K562 (cell line): Measurements from ENCODE around the gene SGMS1. TPM values are rescaled to one million over a fixed set of nuclear protein-coding genes. Genes with fewer than 3 reads are reported as not detected.

Source experiments
- ATF3 ChIP-seq, 2 experiments: fragments of 450-650 bp in 1 of 2; sonication (generic) in 1 of 2; formaldehyde crosslinking in 1 of 2; IDR thresholded peaks in 1 of 2; conservative IDR thresholded peaks in 1 of 2; 2 replicates each; pipeline versions ENCODE4 v1.6.1 to v1.8.1; 2016 to 2023; ENCODE audit warnings: mild to moderate bottlenecking in 2 of 2, moderate library complexity in 2 of 2, inconsistent platforms in 1 of 2, missing genetic modification reagents in 1 of 2
- CC2D1A ChIP-seq: fragments of 450-650 bp; IDR thresholded peaks from 2 replicates; pipeline ENCODE4 v1.6.1; 2017; ENCODE audit warnings: mild to moderate bottlenecking
- CXXC5 ChIP-seq: fragments of 250-450 bp; sonication (Bioruptor Pico); IDR thresholded peaks from 2 replicates; pipeline ENCODE4 v1.8.0; 2022; ENCODE audit warnings: inconsistent platforms, mild to moderate bottlenecking, moderate library complexity
- DMBX1 ChIP-seq: fragments of 250-450 bp; sonication (Bioruptor Pico); IDR thresholded peaks from 2 replicates; pipeline ENCODE4 v1.8.0; 2022; ENCODE audit warnings: inconsistent platforms, mild to moderate bottlenecking, moderate library complexity, borderline replicate concordance
- FIP1L1 ChIP-seq: fragments of 200-400 bp; formaldehyde crosslinking; IDR thresholded peaks from 2 replicates; pipeline ENCODE4 v1.6.1; 2018; ENCODE audit warnings: mild to moderate bottlenecking, low read depth, low read length; ENCODE audit not compliant: poor library complexity, severe bottlenecking
- NEUROD1 ChIP-seq: fragments of 150-350 bp; IDR thresholded peaks from 2 replicates; pipeline ENCODE4 v1.6.1; 2014; ENCODE audit warnings: borderline replicate concordance, low read length, low read depth; ENCODE audit not compliant: partially characterized antibody
- POLR2A ChIP-seq: fragments of 450-650 bp; conservative IDR thresholded peaks from 2 replicates; pipeline ENCODE4 v1.6.1; 2016
- SMARCA4 ChIP-seq: fragments of 450-650 bp; IDR thresholded peaks from 2 replicates; pipeline ENCODE4 v1.6.1; 2016
- WHSC1 ChIP-seq: IDR thresholded peaks from one replicate; pipeline ENCODE4 v1.6.1; 2012; ENCODE audit warnings: low read length, control low read depth, inconsistent platforms
- ZNF311 ChIP-seq: fragments of 250-450 bp; sonication (Bioruptor Pico); IDR thresholded peaks from 2 replicates; pipeline ENCODE4 v1.4.0; 2020; ENCODE audit warnings: mild to moderate bottlenecking, moderate library complexity
- ZNF41 ChIP-seq: fragments of 250-450 bp; sonication (Bioruptor Pico); conservative IDR thresholded peaks from 2 replicates; pipeline ENCODE4 v1.4.0; 2020; ENCODE audit warnings: mild to moderate bottlenecking
- polyA plus RNA-seq, 8 experiments: library from polyadenylated mRNA; depleted of rRNA in 4 of 8; stranded (reverse) in 5 of 8; unstranded in 3 of 8; fragments of >200 nt; fragmentation: Nextera tagmentation in 2 of 8; fragmentation: Illumina TruSeq in 1 of 8; extraction: Ambion mirVana in 2 of 8; extraction: Trizol in 1 of 8; gene quantifications; 2 replicates each; pipeline versions ENCODE4 v1.2.1 to v1.2.3, GENCODE V29; 2011 to 2014; ENCODE audit warnings: inconsistent platforms in 1 of 8, missing spikeins in 1 of 8
- total RNA-seq, 7 experiments: library from RNA; depleted of rRNA in 6 of 7; stranded (reverse); fragments of >200 nt in 6 of 7; fragmentation: Illumina TruSeq in 2 of 7; extraction: Trizol in 2 of 7; gene quantifications; 2 replicates each; pipeline versions ENCODE4 v1.2.1 to v1.2.3, GENCODE V29; 2011 to 2021; ENCODE audit warnings: low replicate concordance in 1 of 7
- TF ChIP-seq, protein P1 (sequence below): fragments of 450-650 bp; IDR thresholded peaks from 2 replicates; pipeline ENCODE4 v1.6.1; 2017; ENCODE audit warnings: antibody characterized with exemption
- TF ChIP-seq, protein P2 (sequence below): fragments of 450-650 bp; IDR thresholded peaks from 2 replicates; pipeline ENCODE4 v1.6.1; 2016
- TF ChIP-seq, protein P3 (sequence below): fragments of 200-800 bp; sonication (Bioruptor generic); IDR thresholded peaks from 2 replicates; pipeline ENCODE4 v1.6.1; 2016; ENCODE audit warnings: missing genetic modification characterization, missing compliant biosample characterization
- TF ChIP-seq, protein P4 (sequence below), 2 experiments: fragments of 250-450 bp in 1 of 2; fragments of 450-650 bp in 1 of 2; sonication (Bioruptor Pico) in 1 of 2; IDR thresholded peaks; 2 replicates each; pipeline versions ENCODE4 v1.6.1 to v1.8.0; 2016 to 2021; ENCODE audit warnings: mild to moderate bottlenecking in 2 of 2, moderate library complexity in 2 of 2, missing compliant biosample characterization in 1 of 2, missing genetic modification characterization in 1 of 2

SGMS1 gene
- total and polyA plus RNA-seq, 9 of the 15 experiments (the other 6 are each of a cell fraction or from before 2014, with no cell fraction given): 22.6 to 232 (median 82.2) TPM

DNA sequence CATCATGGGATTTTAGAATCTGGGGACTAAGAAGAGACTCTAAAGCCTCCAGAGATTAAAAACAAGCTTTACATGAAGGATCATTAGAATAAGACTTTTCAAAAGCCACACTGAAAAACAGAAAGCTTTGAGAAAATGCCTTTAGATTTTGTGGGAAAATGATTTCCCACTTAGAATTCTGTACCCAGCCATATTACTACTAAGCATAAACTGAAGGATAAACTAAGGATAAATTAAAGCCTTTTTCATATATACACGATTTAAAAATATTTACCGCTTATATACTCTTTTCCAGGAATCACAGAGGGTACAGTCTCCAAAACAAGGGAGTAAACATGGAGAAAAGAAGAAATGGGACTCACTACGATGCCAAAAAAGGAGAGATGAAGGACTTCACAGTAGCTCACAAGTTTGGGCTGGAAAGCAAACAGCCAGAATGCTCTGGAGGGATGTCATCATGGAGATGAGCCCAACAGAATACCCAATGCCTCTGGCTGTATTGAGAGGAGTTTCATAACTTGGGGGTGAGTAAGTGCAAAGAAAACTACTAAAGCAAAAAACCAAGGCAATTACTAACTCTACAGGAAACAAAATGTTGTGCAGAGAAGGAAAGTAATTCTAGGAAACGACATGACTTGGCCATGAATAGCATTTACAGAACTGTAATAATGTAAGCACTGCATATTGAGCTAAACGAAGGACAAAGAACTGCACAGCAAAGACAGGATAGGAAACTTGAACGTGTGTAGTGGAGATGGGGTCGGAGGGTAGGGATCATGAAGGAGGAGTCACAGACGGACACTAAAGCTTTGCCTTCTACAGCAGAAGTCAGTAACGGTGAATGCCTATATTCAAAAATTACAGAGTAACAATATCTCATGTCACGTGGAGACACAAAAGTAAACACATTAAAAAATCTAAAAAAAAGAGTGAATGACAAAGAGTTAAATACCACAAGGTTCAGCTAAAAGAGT, 311.0 kb downstream of the SGMS1 start (continued):
- TF ChIP-seq, protein P1, sequence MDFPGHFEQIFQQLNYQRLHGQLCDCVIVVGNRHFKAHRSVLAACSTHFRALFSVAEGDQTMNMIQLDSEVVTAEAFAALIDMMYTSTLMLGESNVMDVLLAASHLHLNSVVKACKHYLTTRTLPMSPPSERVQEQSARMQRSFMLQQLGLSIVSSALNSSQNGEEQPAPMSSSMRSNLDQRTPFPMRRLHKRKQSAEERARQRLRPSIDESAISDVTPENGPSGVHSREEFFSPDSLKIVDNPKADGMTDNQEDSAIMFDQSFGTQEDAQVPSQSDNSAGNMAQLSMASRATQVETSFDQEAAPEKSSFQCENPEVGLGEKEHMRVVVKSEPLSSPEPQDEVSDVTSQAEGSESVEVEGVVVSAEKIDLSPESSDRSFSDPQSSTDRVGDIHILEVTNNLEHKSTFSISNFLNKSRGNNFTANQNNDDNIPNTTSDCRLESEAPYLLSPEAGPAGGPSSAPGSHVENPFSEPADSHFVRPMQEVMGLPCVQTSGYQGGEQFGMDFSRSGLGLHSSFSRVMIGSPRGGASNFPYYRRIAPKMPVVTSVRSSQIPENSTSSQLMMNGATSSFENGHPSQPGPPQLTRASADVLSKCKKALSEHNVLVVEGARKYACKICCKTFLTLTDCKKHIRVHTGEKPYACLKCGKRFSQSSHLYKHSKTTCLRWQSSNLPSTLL: 0 out of 2 replicates have a peak, but pooled peaks have one; percentile 22
- TF ChIP-seq DMBX1 (CRISPR knock-in tag) (peak; percentile 42; the same call in 1 of the 2 replicates), ZNF311 (CRISPR knock-in tag) (0 out of 2 replicates have a peak, but pooled peaks have one; percentile 39), SMARCA4 (peak; percentile 52), NEUROD1 (no peak), FIP1L1 (no peak), ZNF41 (CRISPR knock-in tag) (no peak), CC2D1A (peak; percentile 45), WHSC1 (no peak), ATF3 (IDR thresholded peaks at IDR 0.05) (peak; percentile 42; the same call in 1 of the 2 replicates), ATF3 (CRISPR knock-in tag; conservative IDR thresholded peaks at IDR 0.05) (no peak), POLR2A (peak; percentile 44; the same call in 1 of the 2 replicates), CXXC5 (CRISPR knock-in tag) (peak; percentile 41; the same call in 1 of the 2 replicates)
- TF ChIP-seq, protein P2, sequence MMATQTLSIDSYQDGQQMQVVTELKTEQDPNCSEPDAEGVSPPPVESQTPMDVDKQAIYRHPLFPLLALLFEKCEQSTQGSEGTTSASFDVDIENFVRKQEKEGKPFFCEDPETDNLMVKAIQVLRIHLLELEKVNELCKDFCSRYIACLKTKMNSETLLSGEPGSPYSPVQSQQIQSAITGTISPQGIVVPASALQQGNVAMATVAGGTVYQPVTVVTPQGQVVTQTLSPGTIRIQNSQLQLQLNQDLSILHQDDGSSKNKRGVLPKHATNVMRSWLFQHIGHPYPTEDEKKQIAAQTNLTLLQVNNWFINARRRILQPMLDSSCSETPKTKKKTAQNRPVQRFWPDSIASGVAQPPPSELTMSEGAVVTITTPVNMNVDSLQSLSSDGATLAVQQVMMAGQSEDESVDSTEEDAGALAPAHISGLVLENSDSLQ: peak; percentile 11; the same call in 1 of the 2 replicates
- TF ChIP-seq, protein P3, sequence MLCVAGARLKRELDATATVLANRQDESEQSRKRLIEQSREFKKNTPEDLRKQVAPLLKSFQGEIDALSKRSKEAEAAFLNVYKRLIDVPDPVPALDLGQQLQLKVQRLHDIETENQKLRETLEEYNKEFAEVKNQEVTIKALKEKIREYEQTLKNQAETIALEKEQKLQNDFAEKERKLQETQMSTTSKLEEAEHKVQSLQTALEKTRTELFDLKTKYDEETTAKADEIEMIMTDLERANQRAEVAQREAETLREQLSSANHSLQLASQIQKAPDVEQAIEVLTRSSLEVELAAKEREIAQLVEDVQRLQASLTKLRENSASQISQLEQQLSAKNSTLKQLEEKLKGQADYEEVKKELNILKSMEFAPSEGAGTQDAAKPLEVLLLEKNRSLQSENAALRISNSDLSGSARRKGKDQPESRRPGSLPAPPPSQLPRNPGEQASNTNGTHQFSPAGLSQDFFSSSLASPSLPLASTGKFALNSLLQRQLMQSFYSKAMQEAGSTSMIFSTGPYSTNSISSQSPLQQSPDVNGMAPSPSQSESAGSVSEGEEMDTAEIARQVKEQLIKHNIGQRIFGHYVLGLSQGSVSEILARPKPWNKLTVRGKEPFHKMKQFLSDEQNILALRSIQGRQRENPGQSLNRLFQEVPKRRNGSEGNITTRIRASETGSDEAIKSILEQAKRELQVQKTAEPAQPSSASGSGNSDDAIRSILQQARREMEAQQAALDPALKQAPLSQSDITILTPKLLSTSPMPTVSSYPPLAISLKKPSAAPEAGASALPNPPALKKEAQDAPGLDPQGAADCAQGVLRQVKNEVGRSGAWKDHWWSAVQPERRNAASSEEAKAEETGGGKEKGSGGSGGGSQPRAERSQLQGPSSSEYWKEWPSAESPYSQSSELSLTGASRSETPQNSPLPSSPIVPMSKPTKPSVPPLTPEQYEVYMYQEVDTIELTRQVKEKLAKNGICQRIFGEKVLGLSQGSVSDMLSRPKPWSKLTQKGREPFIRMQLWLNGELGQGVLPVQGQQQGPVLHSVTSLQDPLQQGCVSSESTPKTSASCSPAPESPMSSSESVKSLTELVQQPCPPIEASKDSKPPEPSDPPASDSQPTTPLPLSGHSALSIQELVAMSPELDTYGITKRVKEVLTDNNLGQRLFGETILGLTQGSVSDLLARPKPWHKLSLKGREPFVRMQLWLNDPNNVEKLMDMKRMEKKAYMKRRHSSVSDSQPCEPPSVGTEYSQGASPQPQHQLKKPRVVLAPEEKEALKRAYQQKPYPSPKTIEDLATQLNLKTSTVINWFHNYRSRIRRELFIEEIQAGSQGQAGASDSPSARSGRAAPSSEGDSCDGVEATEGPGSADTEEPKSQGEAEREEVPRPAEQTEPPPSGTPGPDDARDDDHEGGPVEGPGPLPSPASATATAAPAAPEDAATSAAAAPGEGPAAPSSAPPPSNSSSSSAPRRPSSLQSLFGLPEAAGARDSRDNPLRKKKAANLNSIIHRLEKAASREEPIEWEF (CRISPR knock-in tag): 0 out of 2 replicates have a peak, but pooled peaks have one; percentile 21
- TF ChIP-seq, protein P4, sequence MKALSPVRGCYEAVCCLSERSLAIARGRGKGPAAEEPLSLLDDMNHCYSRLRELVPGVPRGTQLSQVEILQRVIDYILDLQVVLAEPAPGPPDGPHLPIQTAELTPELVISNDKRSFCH (CRISPR knock-in tag; IDR thresholded peaks at IDR 0.05): 0 out of 2 replicates have a peak, but pooled peaks have one; percentile 37
- TF ChIP-seq, protein P4 (tag; IDR thresholded peaks at IDR 0.05): 0 out of 2 replicates have a peak, but pooled peaks have one; percentile 43
